HG03460 (cell line): ENCODE measurements around the gene CSNK2A1.
"Not testable (repeated sequence)": the region's sequence is repeated elsewhere in the genome, so short reads cannot be mapped to it uniquely, and the experiment has no call there.

Experiments
- ATAC-seq: cut with Tn5 transposase; IDR thresholded peaks from one replicate; pipeline ENCODE4 v1.9.1; 2021; ENCODE audit not compliant: unreplicated experiment

CSNK2A1 gene

GRCh38 chr20:536426-537010, 7.1 kb downstream of the CSNK2A1 start:
- no peak for ATAC-seq

- no peak for ATAC-seq
Measured at GRCh38 chr20:535958-536357, 7.6 kb downstream of the CSNK2A1 start.

GRCh38 chr20:533526-533925, 10.1 kb downstream of the CSNK2A1 start:
- no peak for ATAC-seq

- ATAC-seq: no peak
Measured at GRCh38 chr20:532530-532929, 11.1 kb downstream of the CSNK2A1 start.

- no peak for ATAC-seq
Measured at GRCh38 chr20:531608-532007, 12.0 kb downstream of the CSNK2A1 start.

- ATAC-seq: no peak
Measured at GRCh38 chr20:530321-530720, 13.3 kb downstream of the CSNK2A1 start.

GRCh38 chr20:528923-529604, 14.5 kb downstream of the CSNK2A1 start:
- ATAC-seq: no peak

GRCh38 chr20:527571-527886, 16.1 kb downstream of the CSNK2A1 start:
- no peak for ATAC-seq

- no peak for ATAC-seq
Measured at GRCh38 chr20:521860-522259, 21.7 kb downstream of the CSNK2A1 start.

GRCh38 chr20:519999-520398, 23.6 kb downstream of the CSNK2A1 start:
- no peak for ATAC-seq

GRCh38 chr20:517221-517620, 26.4 kb downstream of the CSNK2A1 start:
- ATAC-seq: no peak

- no peak for ATAC-seq
Measured at GRCh38 chr20:516799-517198, 26.8 kb downstream of the CSNK2A1 start.

GRCh38 chr20:515696-516095, 27.9 kb downstream of the CSNK2A1 start:
- ATAC-seq: no peak

GRCh38 chr20:513429-513828, 30.2 kb downstream of the CSNK2A1 start:
- no peak for ATAC-seq

GRCh38 chr20:510328-511057, 33.1 kb downstream of the CSNK2A1 start:
- ATAC-seq: not testable (repeated sequence)

- not testable (repeated sequence) for ATAC-seq
Measured at GRCh38 chr20:508364-508787, 35.2 kb downstream of the CSNK2A1 start.

- no peak for ATAC-seq
Measured at GRCh38 chr20:507761-508332, 35.7 kb downstream of the CSNK2A1 start.

- no peak for ATAC-seq
Measured at GRCh38 chr20:507006-507758, 36.4 kb downstream of the CSNK2A1 start.

GRCh38 chr20:504632-505075, 38.9 kb downstream of the CSNK2A1 start:
- ATAC-seq: no peak

- ATAC-seq: no peak
Measured at GRCh38 chr20:503048-503737, 40.4 kb downstream of the CSNK2A1 start.

- no peak for ATAC-seq
Measured at GRCh38 chr20:497979-498378, 45.6 kb downstream of the CSNK2A1 start.
